GM21447 (cell line): ENCODE measurements around the gene DGKI.
"Not testable (repeated sequence)": the region's sequence is repeated elsewhere in the genome, so short reads cannot be mapped to it uniquely, and the experiment has no call there.

Experiments used
- ATAC-seq: cut with Tn5 transposase; IDR thresholded peaks from one replicate; pipeline ENCODE4 v1.9.1; 2021; ENCODE audit not compliant: unreplicated experiment

The DGKI gene

DNA sequence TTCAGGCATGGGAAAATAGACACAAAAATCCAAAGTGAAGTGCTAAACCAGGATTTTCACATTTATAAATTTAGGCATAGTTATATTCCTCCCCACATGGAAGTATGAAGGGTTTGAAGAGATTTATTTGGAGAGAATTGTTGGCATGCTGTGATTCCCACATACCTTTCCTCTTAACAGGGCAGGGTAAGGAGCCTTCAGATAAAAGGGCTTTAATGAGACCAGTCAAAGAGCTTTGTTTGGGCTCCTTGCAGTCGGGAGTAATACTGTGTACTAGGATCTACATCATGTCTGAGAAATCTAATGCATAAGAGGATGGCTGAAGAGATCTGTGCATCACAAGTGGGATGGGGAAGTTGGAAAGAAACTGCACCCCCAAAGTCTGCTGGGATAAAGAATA, 362.4 kb downstream of the DGKI start:
- no peak for ATAC-seq

DNA sequence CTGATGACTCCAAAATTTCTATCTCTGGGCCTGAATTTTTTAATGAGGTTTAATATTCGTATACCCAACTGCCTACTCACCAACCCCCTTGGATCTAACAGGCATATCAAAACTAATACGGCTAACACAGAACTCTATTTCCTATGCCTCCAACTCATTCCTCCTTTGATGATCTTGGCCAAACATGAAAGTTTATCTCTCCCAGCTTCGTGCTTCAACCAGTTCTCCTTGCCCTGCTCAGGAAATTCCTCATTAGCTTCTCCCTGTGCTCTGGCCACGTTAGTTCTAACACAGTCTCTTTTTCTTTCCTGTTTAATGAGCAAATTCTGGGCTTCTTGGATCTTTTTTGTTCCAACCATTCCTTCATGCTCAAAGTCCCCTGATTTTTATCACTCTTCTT, 364.3 kb downstream of the DGKI start:
- no peak for ATAC-seq

DNA sequence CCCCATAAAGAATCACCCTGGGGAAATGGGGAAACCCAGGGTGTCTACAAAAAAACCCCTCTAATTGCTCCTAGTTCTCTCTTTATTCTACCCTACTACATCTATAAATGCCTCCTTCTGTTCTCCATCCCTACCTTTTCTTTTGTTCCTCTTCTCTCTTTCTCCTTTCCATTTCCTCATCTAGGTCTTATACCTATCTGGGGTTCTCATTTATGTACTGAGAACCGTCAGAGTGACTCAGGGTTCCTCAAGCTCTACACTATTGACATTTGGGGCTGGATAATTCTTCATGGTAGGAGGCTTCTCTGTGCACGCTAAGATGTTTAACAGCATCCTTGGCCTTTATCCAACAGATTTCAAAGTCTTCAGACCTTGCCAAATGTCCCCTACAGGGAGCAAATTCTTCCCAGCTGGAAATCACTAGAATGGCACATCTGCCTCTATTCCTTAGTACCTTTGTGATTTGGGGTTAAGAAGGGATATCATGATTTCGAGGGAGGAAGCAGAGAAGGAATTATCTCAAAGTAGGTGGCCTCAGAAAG, 365.9 kb downstream of the DGKI start:
- no peak for ATAC-seq

DNA sequence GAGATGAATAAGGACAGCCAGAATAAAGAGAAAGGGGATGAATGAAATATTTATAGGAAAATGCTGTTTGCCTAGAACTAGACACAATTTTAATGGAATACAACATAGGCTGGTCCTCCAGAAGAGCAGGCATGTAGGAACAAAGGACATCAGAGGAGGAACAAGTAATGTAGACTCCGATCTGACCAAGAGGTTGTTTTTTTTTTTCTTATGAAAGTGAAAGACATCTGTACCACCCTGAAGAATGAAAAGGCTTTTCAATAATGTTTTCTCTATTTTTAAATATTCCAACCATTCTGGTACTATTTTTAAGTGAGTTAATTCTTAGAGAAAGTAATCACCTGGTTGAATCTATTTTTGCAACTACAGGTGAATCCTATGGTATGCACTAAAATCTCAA, 366.4 kb downstream of the DGKI start:
- no peak for ATAC-seq

DNA sequence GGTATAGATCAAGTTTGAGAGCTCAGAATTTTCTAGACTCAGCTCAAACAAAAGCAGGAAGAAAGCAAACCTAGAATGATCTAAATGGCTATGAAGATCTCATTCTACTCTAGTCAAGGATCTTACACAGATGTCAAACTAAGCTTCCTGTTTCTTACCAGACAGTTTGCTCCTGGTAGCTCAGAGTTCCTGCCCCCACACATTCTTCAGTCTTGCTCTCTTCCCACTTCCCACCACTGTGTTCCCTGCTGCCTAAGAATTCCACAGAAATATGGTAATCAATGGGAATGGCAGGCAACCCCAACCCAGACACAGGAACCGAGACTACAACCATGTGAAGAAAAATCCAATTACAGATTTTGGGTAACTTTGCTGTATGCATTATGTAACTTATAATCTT, 369.8 kb downstream of the DGKI start:
- ATAC-seq = no peak

DNA sequence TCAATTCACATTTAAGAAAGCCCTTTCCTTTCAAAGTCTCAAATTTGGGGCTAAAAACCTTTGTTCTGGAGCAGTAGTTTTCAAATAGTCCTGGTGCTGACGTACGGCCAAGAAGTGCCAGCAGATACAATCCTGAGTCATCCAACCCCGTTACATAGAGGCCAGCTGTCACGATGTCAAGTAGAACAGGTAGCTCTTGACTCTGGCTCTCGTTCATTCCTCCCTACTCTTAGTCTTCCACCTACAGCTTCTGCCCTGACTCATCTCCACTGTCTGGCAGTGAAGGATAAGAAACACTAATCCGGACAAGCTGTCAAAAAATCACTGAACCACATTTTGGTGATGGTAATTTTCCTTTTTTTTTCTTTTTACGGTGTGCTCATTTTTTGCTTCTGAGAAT, 370.8 kb downstream of the DGKI start:
- ATAC-seq = no peak

DNA sequence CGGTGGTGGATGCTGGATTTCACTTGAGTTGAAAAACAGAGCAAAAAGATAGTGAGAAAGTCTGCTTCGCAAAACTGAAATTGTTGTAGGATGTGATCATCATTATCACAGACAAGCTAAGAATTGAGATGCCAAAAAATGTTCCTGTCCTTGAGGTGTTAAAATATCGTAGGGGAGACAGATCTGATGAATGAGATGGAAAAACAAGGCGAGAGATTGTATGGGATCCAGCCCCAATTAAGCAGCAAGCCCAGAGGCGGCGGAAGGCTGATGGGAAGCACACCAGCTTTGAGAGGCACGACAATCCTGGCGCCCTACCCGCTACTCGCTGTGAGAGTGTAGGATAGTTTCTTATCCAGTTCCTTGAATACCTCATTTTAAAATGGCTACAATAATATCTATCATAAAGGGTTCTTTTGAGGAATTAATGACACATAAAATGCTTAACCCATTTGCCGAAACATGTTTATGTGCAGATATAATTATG, 372.2 kb downstream of the DGKI start:
- ATAC-seq = no peak

DNA sequence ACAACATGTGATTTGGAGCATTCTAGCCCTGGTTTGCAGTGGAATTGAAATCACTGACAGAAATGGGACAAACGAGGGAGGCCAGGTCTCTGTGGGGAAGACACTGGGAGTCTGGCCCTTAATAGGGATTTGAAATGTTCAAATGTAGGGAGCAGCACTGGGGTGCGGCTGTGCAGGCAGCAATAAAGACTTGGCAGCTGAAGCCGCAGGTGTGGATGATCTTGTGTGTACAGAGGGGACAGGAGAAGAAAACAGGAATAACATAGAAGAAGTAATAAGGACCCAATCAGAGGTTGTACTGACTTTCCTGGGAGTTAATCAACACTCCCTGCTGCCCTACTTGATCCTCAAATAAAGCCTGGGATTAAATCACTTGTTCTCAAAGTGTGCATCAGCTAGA, 375.6 kb downstream of the DGKI start:
- ATAC-seq = no peak

DNA sequence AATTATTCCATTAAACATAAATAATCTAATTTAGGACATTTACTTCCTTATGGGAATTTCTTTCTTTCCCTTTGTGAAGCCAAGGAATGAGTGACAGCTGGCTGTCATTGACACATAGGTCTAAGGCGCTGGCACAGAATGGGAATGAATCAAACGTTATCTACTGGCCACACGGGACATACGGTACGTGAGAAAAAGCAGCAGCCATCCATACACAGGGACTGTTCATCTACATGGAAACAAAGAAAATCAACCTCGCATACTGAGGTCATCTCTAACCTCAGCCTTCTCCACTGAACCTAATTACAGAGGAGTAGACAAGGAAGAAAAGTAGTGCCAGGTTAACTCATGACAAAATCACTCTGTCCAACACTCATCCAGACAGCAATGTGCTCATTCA, 376.9 kb downstream of the DGKI start:
- no peak for ATAC-seq

DNA sequence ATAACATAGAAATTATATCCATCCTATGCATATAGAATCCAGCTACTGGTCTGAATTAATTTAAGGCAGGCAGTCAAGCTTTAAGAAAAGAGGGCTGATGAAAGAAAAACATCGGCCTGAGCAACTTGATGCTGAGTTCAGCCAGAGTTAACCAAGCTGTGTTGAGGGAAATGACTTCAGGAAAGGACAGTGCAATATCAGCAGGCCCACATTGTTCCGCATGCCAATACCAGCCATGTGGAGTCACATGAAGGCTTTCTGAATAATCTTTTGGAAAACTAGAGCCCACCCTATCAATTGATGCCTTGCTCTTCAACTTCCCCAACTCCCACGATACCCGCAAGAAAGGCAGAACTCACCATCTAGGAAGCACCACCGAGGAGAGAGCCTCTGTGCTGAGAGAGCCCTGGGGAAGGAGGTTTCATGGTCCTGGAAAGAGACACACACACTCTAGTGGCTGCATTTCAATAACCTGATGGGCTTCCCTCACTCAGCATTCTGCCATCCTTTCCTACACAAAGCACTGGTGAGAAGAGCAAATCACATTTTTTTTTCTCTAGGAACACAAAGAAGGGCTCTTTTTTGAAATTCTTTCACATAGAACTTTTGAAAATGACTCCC, 377.5 kb downstream of the DGKI start:
- no peak for ATAC-seq

DNA sequence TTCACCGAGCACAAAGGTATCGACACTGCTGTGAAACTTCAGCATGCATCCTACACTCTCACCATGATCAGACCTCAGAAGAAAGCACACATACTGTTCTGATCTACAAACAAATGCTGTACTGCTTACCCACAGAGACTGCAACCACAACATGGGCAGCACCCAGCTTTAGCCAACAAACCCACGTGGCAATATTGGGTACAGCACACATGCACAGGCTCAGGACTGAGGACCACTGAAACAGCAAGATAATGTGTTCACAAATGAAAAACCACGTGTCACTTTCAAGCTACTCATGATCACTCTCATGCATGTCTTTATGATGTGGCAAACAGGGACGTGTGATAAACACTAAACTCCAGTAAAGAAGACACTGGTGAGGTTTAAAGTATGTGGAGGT, 383.9 kb downstream of the DGKI start:
- ATAC-seq = no peak

DNA sequence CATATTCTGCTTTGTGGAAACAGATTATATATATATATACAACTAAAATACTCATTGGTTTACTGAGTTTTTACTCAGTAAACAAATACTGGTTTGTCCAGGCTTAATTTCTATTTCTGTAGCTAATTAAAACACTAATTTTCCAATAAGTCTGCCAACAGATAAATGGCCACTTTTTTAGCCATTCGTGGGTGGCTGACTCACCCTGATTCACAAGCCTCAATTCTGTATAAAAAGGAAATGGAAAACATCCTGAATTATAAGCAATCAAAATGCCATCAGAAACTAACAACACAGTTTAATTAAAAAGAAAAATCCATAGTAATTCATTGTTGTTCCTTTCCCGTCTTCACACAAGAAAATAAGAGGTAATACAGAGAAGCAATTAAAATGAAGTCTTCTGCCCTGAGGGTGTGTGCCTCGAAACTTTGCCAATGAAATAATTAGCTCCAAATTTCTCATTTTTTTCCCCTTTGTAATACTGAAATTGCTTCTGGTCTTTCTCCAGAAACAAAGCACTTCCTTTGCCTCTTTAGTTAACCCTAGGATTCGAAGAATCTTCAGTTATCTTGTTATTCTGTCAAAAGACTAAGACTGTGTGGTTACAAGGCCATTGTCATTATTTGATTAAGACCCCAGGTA, 384.6 kb downstream of the DGKI start:
- no peak for ATAC-seq

DNA sequence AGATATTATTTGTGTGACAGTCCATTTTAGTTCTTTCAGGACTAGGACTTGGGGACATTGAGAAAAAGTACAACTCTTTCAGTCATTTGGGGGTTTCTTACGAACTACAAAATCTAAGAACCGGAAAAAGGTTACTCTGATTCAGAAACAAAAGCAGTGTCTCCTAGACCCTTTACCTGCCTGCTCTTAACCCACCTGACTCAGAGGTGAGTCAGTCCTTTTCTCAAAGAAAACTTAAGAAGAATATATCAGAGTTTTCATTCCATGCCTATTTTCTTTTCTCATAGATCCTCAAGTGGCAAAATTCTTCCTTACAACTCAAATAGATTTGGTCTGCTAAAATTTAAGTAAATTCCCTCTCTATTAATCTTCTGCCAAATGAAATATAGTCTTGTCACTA, 388.4 kb downstream of the DGKI start:
- no peak for ATAC-seq

DNA sequence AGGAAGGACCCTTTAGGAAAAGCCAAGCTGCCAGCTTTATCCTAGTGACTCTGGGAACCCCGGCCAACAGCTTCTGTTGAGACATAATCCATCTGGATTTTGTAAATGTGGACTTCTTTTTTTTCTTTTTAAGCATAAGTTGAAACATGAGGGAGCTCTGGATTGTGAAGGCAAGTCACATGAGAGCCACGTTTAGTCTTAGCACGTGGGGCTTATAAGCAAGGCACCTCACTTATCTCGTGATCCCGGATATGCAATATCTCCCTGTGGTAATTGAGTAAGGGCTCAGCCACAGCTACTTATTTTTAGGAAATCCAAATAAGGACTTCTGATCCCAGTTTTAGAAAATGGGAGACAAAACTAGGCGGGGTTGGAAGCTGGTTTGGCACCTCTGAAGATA, 392.0 kb downstream of the DGKI start:
- ATAC-seq = no peak

DNA sequence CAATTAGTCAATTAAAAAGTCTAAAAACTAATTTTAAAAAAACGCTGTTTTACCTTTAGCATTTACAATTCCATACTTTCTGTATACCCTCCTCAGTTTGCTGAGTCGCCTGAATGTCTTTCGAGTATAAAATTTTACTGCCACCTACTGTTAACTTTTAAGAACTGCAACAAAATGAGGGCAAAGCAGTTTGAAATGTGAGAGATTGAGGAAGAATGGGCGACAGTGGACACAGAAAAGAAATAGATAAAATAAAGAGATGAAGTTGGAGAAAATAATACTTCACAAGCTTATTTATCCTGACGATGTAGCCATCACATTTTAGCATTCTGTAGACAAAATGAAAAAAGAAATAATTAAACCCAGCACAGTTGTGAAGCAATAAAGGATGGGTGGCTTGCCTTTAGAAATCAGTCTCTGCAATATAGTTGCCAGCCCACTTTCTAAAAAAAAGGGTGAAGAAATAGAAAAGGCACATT, 392.5 kb downstream of the DGKI start:
- ATAC-seq = no peak

DNA sequence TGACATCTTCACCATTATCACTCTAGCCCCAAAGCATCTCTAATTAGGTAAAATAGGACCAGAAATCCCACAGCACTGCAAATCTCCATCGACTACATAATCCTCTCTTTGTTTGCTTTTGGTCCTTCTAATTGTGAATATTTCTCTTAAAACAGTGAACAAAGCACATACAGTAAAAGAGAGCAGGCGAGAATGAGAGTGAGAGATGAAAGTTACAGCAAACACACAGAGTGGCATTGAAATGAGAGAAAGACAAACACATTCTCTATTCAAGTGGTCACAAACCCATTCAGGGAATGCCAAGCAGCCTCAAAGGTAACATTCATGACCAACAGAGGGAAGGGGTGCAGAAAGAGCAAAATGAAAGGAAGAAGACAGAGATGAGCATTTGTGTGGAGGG, 393.4 kb downstream of the DGKI start:
- no peak for ATAC-seq

DNA sequence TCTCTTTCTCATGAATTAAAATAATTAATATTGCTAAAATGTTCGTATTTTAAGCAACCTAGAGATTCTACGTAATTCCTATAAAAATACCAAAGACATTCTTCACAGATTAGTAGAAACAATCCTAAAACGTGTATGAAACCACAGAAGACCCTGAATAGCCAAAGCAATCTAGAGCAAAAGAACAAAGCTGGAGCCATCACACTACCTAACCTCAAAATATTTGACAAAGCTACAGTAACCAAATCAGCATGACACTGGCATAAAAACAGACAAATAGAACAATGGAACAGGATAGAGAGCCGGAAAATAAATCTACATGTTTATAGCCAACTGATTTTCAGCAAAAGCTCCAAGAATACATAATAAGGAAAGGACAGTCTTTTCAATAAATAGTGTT, 397.8 kb downstream of the DGKI start:
- ATAC-seq = no peak

DNA sequence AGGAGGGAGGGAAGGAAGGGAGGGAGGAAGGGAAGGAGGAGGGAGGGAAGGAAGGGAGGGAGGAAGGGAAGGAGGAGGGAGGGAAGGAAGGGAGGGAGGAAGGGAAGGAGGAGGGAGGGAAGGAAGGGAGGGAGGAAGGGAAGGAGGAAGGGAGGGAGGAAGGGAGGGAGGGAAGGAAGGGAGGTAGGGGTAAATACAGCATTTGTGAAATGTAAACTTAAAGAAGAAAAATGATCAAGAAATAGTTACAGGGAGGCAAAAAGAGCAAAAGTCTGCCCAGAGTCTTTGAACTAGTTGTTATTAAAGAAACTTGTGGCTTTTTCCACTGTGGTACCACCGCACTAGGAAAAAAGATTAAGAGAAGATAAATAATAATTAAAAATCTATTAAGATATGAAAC, 398.2 kb downstream of the DGKI start:
- ATAC-seq = not testable (repeated sequence)

DNA sequence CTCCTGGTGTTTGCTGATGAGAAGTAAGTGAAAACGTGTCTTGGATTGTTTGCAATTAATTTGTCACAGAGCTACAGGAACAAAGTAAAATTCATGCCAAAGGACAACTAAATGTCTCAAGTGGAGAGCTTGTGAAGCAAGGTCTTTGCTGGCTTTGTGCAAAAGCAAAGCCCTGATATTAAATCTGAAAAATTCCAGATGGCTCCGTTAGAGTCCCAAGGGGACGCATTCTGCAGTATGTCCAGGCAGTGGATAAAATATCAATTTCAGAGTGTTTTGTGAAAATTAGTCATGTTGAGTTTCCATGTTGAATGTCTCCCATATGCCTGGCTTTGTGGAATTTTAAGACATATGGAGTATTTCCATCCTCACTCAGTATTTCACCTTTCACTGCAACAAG, 400.7 kb downstream of the DGKI start:
- no peak for ATAC-seq

DNA sequence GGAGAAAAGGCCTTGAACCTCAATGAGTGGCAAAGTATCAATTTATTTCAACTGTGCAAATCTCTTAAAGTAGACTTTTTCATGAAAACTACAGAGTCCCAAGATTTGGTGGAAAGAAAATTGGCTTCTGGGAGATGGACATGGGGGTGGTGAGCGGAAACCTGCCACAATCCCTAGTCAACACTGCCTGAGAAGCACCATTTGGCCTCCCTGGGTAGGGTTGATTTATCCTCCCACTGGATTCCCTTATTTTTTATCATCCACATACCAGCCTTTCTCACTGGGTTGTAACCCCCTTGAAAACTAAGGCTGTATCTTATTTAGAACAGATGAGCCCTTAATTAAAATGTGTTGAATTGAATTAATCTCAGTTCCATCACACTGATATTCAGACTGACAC, 401.5 kb downstream of the DGKI start:
- no peak for ATAC-seq

DNA sequence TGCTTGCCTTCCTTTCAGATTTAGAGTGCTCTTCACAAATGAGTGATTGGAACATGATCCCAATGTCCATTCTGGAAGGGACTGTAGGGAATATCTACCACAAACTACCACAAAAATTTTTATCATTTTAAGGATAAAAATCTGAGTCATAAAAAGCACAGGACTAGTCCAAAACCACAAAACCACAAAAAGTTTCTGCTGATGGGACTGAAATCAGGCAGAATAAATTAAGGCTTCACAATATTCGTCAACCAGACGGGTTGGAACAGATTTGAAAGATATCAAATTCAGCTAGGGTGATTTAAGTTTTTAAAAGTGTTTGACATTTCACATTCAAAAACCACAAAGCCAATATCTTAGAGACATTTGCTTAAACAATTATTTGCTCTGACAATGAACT, 403.2 kb downstream of the DGKI start:
- ATAC-seq = no peak

DNA sequence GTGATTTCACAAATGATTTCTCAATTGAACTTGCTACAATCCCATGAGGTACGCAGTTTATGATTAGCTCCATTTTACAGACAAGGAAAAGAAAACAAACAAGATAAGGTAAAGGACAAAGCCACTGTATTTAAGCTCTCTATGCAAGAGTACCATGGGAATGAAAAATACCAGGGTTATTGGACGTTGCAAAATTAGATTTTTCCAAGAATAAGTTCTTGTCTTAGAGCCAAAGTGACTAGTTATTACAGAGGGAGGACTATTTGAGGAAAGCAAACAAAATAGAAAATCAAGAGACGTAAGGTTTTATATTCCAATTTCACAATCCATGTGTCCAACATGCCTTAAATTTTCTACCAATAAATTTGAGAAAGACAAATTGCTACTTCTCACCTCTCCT, 405.3 kb downstream of the DGKI start:
- ATAC-seq = no peak
